Measurements from ENCODE around the gene ENTPD1. TPM values are rescaled to one million over a fixed set of nuclear protein-coding genes. Genes with fewer than 3 reads are reported as not detected.

ENTPD1 gene
- polyA plus RNA-seq, 2 of the 4 experiments (the other 2 are of a cell fraction), result 0.08 to 0.14 TPM

DNA sequence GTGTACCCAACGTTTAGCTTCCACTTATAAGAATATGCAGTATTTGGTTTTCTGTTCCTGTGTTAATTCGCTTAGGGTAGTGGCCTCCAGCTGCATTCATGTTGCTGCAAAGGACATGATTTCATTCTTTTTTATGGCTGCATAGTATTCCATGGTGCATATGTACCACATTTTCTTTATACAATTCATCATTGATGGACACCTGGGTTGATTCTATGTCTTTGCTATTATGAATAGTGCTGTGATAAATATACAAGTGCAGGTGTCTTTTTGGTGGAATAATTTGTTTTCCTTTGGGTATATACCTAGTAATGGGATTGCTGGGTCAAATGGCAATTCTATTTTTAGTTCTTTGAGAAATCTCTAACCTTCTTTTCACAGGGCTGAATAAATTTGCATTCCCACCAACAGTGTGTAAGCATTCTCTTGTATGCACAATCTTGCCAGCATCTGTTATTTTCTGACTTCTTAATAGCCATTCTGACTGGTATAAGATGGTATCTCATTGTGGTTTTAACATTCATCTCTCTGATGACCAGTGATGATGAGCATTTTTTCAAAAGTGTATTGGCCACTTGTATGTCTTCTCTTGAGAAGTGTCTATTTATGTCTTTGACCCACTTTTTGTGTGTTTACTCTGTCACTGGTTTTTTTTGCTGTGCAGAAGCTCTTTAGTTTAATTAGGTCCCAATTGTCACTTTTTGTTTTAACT is 79.3 kb downstream of the ENTPD1 start (continued):
- TF ChIP-seq, protein P1, sequence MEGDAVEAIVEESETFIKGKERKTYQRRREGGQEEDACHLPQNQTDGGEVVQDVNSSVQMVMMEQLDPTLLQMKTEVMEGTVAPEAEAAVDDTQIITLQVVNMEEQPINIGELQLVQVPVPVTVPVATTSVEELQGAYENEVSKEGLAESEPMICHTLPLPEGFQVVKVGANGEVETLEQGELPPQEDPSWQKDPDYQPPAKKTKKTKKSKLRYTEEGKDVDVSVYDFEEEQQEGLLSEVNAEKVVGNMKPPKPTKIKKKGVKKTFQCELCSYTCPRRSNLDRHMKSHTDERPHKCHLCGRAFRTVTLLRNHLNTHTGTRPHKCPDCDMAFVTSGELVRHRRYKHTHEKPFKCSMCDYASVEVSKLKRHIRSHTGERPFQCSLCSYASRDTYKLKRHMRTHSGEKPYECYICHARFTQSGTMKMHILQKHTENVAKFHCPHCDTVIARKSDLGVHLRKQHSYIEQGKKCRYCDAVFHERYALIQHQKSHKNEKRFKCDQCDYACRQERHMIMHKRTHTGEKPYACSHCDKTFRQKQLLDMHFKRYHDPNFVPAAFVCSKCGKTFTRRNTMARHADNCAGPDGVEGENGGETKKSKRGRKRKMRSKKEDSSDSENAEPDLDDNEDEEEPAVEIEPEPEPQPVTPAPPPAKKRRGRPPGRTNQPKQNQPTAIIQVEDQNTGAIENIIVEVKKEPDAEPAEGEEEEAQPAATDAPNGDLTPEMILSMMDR (IDR thresholded peaks at IDR 0.05), result no peak
- TF ChIP-seq, protein P2, sequence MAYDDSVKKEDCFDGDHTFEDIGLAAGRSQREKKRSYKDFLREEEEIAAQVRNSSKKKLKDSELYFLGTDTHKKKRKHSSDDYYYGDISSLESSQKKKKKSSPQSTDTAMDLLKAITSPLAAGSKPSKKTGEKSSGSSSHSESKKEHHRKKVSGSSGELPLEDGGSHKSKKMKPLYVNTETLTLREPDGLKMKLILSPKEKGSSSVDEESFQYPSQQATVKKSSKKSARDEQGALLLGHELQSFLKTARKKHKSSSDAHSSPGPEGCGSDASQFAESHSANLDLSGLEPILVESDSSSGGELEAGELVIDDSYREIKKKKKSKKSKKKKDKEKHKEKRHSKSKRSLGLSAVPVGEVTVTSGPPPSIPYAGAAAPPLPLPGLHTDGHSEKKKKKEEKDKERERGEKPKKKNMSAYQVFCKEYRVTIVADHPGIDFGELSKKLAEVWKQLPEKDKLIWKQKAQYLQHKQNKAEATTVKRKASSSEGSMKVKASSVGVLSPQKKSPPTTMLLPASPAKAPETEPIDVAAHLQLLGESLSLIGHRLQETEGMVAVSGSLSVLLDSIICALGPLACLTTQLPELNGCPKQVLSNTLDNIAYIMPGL (CRISPR knock-in tag; IDR thresholded peaks at IDR 0.05; ENCODE audit: borderline replicate concordance), result no peak
- TF ChIP-seq FOSB (CRISPR knock-in tag; IDR thresholded peaks at IDR 0.05), result no peak
- TF ChIP-seq RARB (CRISPR knock-in tag; IDR thresholded peaks at IDR 0.05), result no peak
- TF ChIP-seq CBX2 (IDR thresholded peaks at IDR 0.05; ENCODE audit: borderline replicate concordance, low read depth), result no peak

DNA sequence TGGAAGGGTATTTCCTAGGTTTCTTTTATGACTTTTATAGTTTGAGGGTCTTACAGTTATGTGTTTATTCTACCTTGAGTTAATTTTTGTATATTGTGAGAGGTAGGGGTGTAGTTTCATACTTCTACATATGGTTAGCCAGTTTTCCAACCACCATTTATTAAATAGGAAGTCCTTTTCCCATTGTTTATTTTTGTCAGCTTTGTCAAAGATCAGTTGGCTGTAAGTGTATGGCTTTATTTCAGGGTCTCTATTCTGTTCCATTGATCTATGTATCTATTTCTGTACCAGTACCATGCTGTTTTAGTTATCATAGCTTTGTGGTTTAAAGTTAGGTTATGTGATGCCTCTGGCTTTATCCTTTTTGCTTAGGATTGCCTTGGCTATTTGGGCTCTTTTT is 79.9 kb downstream of the ENTPD1 start:
- FAIRE-seq, result no peak
- CTCF ChIA-PET, result interaction anchor here (1.4 to 2.8 kb wide), 3 partner anchors 14 to 142 kb away, joined by 3 to 15 read pairs (median 3); partner anchors contain the start of gene TCTN3
- H3K4me1 ChIP-seq, result no peaks in the 10 kb centered on the region

More for the DNA sequence above, 79.9 kb downstream of the ENTPD1 start:
- H3K27ac ChIP-seq, result no peak overlapping the region
- no peaks in the 10 kb centered on the region for H3K9me3 ChIP-seq
- no peak for ATAC-seq
- no peak overlapping the region for H3K4me2 ChIP-seq
- TF ChIP-seq FOSL2 (IDR thresholded peaks at IDR 0.05), result no peak
- no peak for TF ChIP-seq FOSL2 (CRISPR knock-in tag; IDR thresholded peaks at IDR 0.05)
- TF ChIP-seq TFCP2L1 (CRISPR knock-in tag; IDR thresholded peaks at IDR 0.05), result no peak
- no peak for TF ChIP-seq EHMT2 (IDR thresholded peaks at IDR 0.05; ENCODE audit: low read depth)
- TF ChIP-seq, protein P3, sequence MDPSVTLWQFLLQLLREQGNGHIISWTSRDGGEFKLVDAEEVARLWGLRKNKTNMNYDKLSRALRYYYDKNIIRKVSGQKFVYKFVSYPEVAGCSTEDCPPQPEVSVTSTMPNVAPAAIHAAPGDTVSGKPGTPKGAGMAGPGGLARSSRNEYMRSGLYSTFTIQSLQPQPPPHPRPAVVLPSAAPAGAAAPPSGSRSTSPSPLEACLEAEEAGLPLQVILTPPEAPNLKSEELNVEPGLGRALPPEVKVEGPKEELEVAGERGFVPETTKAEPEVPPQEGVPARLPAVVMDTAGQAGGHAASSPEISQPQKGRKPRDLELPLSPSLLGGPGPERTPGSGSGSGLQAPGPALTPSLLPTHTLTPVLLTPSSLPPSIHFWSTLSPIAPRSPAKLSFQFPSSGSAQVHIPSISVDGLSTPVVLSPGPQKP (IDR thresholded peaks at IDR 0.05; ENCODE audit: low read depth, low read length), result no peak
- TF ChIP-seq SMC3 (IDR thresholded peaks at IDR 0.05), result no peak
- TF ChIP-seq, protein P4, sequence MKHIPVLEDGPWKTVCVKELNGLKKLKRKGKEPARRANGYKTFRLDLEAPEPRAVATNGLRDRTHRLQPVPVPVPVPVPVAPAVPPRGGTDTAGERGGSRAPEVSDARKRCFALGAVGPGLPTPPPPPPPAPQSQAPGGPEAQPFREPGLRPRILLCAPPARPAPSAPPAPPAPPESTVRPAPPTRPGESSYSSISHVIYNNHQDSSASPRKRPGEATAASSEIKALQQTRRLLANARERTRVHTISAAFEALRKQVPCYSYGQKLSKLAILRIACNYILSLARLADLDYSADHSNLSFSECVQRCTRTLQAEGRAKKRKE (CRISPR knock-in tag; IDR thresholded peaks at IDR 0.05; ENCODE audit: low read depth), result no peak
- TF ChIP-seq ZNF302 (CRISPR knock-in tag; IDR thresholded peaks at IDR 0.05), result no peak
- TF ChIP-seq JUN (IDR thresholded peaks at IDR 0.05), result no peak
- TF ChIP-seq HOXB5 (CRISPR knock-in tag; IDR thresholded peaks at IDR 0.05), result no peak
- TF ChIP-seq, protein P5, sequence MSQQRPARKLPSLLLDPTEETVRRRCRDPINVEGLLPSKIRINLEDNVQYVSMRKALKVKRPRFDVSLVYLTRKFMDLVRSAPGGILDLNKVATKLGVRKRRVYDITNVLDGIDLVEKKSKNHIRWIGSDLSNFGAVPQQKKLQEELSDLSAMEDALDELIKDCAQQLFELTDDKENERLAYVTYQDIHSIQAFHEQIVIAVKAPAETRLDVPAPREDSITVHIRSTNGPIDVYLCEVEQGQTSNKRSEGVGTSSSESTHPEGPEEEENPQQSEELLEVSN (IDR thresholded peaks at IDR 0.05; ENCODE audit: borderline replicate concordance, low read depth), result no peak
- no peak for TF ChIP-seq JUNB (IDR thresholded peaks at IDR 0.05)
- TF ChIP-seq, protein P6, sequence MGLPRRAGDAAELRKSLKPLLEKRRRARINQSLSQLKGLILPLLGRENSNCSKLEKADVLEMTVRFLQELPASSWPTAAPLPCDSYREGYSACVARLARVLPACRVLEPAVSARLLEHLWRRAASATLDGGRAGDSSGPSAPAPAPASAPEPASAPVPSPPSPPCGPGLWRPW (IDR thresholded peaks at IDR 0.05), result no peak
- TF ChIP-seq RARB (CRISPR knock-in tag; IDR thresholded peaks at IDR 0.05), result no peak
- TF ChIP-seq, protein P2 (CRISPR knock-in tag; IDR thresholded peaks at IDR 0.05; ENCODE audit: borderline replicate concordance), result no peak
- TF ChIP-seq NFE2L2 (conservative IDR thresholded peaks at IDR 0.05; ENCODE audit: low read length), result no peak
- no peak for TF ChIP-seq MYC (IDR thresholded peaks at IDR 0.05; ENCODE audit: borderline replicate concordance, low read length)
- no peak overlapping the region for H3K4me3 ChIP-seq
- DNase-seq (ENCODE audit: low read depth in 1 of 2, low spot score in 1 of 2), result no peak
- POLR2A ChIA-PET, result no interaction called here
